NCI-H446 (cell line): ENCODE data around the gene NOC2L.

Experiments
- DNase-seq, 2 experiments: peaks; one replicate each; lab custom pipeline; 2025; lab: John Stamatoyannopoulos, UW

NOC2L gene

GRCh38 chr1:942864-943533, 16.1 kb downstream of the NOC2L start:
- no peak for DNase-seq

GRCh38 chr1:942411-942821, 16.6 kb downstream of the NOC2L start:
- DNase-seq: no peak

DNA sequence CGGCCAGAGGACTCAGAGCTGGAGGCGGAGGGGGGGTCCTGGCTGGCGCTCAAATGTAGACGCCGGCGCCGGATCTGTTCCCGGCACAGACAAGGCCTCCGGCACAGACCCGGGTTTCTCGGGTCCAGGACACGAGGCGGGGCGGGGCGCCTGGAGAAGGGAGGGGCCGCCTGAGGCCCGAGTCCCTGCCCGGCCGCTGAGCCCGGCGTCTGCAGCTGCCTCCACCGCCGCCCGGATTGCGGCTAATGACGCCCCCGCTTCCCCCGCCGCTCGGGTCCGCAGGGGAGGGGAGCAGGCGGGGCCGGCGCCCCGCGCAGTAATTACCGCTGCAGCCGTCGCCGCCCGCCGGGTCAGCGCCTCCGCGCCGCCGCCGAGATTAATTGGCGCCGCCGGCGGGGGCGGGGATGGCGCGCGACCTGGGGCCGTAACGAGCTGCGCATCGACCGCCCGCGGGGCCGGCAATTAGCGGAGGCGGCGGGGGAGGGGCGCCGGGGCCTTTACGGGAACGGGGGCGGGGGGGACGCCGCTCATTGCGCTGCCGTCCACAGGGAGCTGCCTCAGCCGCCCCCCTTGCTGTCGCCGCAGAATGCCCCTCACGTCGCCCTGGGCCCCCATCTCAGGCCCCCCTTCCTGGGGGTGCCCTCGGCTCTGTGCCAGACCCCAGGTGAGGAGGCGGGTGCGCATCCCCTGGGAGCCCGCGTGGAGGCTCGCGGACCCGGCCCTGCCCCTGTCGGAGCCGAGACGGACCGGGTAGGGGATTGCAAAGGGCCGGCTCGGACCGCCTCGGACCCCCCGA, 17.3 kb downstream of the NOC2L start:
- DNase-seq: peak in 1 of 2 experiments; percentile 77

DNA sequence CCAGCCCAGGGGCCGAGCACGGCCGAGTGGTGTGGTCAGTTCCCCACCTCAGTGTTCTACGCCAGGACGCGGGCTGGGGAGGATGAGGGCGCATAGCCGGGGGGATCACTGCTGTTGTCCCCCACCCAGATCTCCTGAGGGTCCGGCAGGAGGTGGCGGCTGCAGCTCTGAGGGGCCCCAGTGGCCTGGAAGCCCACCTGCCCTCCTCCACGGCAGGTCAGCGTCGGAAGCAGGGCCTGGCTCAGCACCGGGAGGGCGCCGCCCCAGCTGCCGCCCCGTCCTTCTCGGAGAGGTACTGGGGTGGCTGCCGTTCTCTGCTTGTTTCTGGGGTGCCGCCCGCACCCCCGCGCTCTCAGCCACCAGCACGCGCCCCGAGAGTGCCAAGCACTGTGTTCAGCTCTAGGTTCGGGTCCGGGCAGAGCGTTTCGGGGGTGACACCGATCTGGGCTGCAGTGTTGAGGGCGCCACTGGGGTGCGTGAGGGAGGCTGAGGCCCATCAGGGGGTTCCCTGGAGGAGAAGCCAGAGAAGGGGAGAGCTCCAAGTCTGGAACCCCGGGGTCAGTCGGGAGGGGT, 18.0 kb downstream of the NOC2L start:
- no peak for DNase-seq

- peak; percentile 67 to 93 for DNase-seq
Measured at GRCh38 chr1:940107-941014, 18.7 kb downstream of the NOC2L start.

DNA sequence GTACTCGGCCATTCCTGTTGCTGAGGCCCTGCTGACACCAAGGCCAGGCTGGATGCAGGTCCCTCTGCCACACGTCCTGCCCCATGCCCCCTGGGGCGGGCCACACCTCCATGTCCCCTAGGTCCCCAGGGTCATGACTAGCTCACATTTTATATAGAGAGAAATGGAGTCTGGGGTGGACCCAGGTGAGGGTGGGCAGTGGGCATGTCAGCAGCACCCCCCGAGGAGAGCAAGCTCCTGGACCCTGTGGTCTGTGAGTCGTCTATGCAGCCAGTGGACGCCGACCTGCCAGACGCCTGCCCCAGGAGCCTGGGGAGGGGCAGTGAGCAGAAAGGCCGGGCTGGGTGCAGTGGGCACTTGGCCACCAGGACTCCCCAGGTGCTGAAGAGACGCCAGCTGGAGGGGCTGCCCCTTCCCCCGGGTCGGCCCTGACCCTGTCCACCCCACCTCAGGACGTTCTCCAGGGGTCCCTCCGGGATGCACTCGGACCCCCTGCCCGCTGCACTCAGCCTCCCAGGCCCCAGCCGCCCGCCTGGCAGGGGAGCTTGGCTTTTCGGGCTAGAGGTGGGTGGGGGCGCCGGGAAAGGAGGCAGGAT, 19.4 kb downstream of the NOC2L start:
- DNase-seq: no peak

DNA sequence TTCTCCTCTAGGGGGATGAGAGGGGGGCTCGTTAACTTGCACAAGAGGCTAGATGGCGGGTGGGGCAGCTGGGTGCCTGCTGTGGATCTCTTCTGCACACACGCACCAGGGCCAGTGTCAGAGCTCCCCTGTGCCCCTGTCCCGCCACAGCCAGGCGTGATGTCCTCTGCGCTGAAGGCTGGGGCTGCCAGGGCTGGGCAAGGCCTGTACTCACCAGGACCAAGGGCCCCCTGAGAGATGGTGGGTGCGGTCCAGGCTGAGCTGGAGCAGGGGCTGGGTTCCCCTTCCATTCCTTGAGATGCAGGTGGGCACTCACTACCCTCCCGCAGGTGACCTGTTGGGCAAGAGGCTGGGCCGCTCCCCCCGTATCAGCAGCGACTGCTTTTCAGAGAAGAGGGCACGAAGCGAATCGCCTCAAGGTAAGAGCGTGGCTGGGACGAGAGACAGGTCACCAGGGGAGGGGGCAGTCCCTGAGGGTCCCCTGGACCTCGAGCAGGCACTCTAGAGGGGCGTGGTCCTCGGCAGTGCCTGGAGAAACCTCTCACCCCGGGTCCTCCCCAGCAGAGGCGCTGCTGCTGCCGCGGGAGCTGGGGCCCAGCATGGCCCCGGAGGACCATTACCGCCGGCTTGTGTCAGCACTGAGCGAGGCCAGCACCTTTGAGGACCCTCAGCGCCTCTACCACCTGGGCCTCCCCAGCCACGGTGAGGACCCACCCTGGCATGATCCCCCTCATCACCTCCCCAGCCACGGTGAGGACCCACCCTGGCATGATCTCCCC, 20.2 kb downstream of the NOC2L start:
- DNase-seq: no peak

- DNase-seq: no peak
Measured at GRCh38 chr1:938088-938683, 20.9 kb downstream of the NOC2L start.

GRCh38 chr1:937521-937920, 21.5 kb downstream of the NOC2L start:
- DNase-seq: no peak

DNA sequence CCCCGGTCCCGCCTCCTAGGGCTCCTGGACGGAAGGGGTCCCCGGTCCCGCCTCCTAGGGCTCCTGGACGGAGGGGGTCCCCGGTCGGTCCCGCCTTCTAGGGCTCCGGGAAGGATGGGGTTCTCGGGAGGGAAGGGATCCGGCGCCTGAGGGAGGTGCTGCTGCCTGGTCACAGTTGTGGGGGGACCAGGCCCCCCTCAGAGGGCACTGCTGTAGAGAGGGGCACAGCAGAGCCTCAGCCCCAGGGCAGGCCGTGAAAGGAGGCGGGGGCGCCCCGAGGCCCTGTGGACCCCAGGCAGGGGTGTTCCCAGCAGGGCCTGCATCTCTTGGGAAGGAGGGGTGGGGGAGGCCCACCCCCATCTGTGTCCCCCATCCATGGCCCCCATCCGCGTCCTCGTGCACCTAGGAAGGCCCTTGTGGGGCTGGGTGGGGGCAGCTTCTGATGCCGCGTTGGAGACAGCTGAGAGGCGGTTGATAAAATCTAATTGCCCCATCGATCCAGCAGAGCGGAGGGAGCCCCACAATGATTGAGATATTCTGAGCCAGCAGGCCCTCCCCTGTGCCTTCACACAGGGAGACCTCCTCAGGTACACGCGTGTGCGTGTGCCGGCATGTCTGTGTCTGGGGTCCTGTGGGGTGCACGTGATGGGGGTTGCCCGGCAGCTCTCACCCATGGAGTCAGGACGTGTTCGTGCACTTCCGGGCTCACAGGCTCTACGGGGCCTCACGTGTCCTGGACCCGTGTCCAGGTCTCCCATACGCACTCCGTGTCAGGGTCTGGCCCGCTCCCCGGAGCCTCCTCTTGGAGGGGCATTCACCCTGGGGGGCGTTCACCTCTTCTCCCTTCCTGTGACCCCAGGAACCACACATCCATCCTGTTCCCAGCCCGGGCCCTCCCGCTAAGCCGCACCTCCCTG, 22.4 kb downstream of the NOC2L start:
- no peak for DNase-seq

DNA sequence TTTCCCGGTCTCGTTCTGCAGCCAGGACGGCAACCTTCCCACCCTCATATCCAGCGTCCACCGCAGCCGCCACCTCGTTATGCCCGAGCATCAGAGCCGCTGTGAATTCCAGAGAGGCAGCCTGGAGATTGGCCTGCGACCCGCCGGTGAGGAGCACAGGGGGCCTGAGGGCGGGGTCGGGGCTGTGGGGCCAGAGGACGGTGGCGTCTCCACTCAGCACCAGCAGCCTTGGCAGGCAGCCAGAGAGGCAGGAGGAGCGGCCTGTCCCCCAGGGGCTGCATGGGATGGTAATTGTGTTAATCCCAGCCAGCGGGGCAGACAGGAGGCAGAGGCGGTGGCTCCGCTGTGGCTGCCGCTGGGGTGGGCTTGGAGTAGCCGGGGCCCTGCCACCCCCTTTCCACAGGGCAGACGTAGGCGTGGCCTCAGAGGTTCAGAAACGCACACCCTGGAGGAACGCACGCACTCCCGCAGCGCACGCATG, 23.3 kb downstream of the NOC2L start:
- peak; percentile 48 to 85 for DNase-seq

GRCh38 chr1:934991-935750, 23.9 kb downstream of the NOC2L start:
- DNase-seq: peak in 1 of 2 experiments; percentile 49

- DNase-seq: peak in 1 of 2 experiments; percentile 63
Measured at GRCh38 chr1:933603-933940, 25.5 kb downstream of the NOC2L start.

DNA sequence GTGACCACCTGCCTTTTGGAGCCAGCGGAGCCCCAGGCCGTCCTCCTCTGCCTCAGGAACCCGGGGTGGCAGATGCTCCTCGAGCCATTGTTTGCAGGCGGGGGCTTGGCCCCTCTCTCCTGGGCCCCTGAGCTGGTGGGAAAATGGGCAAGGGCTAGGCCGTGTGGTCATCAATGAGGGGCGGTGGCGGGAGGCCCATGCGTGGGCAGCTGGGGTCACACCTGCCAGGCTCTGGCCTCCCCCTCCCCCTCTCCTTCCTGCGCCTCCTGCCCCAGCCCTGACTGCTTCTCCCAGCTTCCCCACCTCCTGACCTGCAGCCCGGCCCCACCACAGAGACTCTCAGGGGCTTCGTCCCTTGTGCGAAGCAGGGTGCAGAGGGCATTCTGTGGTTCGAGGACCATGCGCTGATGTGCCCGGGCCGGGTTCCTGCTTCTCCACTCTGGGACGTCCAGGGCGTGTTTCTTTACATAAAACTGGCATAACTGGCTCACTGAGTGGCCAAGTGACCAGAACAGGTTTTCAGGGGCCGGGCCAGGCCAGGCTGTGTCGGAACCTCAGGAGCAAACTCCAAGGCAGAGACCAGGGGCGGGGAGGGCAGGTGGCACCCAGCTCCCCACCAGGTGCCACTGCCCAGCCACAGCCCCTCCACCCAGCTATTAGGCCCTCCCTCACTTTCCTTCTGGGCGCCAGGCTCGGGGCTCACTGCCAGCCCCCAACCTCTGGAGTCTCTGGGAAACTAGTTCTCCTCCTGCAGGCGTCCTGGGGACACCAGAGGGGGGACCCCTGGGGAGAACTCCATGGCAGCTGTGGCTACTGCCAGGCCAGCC, 26.1 kb downstream of the NOC2L start:
- peak in 1 of 2 experiments; percentile 63 for DNase-seq

GRCh38 chr1:932173-932510, 26.9 kb downstream of the NOC2L start:
- DNase-seq: no peak

GRCh38 chr1:931380-932172, 27.5 kb downstream of the NOC2L start:
- DNase-seq: no peak

- DNase-seq: no peak
Measured at GRCh38 chr1:930633-931138, 28.4 kb downstream of the NOC2L start.
